Tibial nerve (tissue), 4 donors: ENCODE measurements around the gene ARPP21. TPM values are rescaled to one million over a fixed set of nuclear protein-coding genes. Genes with fewer than 3 reads are reported as not detected.
"Not testable (repeated sequence)": the region's sequence is repeated elsewhere in the genome, so short reads cannot be mapped to it uniquely, and the experiment has no call there.

Source experiments
- DNase-seq, 2 donors: peaks; one replicate each; pipeline ENCODE4 v3.0.0-alpha.2; 2019; ENCODE audit warnings: low spot score in 2 of 2
- H3K27ac ChIP-seq, 4 donors: fragments of 200-600 bp; sonication (generic) in 3 of 4; one replicate each; pipeline ENCODE4 v1.5.1; 2017 to 2019; ENCODE audit warnings: mild to moderate bottlenecking in 1 of 4
- H3K27me3 ChIP-seq, 2 donors: fragments of 200-600 bp; sonication (generic) in 1 of 2; one replicate each; pipeline versions ENCODE4 v1.5.1 to v1.6.0; 2017 to 2019
- H3K36me3 ChIP-seq, 3 donors: fragments of 200-600 bp; sonication (generic); one replicate each; pipeline ENCODE4 v1.5.1; 2018 to 2019
- H3K4me1 ChIP-seq, 4 donors: fragments of 200-600 bp; sonication (generic) in 3 of 4; one replicate each; pipeline ENCODE4 v1.5.1; 2017 to 2019
- H3K4me3 ChIP-seq, 4 donors: fragments of 200-600 bp; sonication (generic) in 3 of 4; one replicate each; pipeline ENCODE4 v1.5.1; 2017 to 2019; ENCODE audit warnings: mild to moderate bottlenecking in 1 of 4, moderate library complexity in 1 of 4
- H3K9me3 ChIP-seq, 4 donors: fragments of 200-600 bp; sonication (generic) in 3 of 4; one replicate each; pipeline ENCODE4 v1.5.1; 2017 to 2019
- CTCF ChIP-seq, 5 experiments: fragments of 200-600 bp in 3 of 5; fragments of 450-650 bp in 2 of 5; sonication (generic) in 3 of 5; IDR thresholded peaks; one replicate each; pipeline ENCODE4 v1.5.1; 2016 to 2019; ENCODE audit warnings: antibody characterized with exemption in 5 of 5, mild to moderate bottlenecking in 3 of 5, moderate library complexity in 2 of 5
- EP300 ChIP-seq, 2 donors: sonication (generic); formaldehyde crosslinking; IDR thresholded peaks; one replicate each; pipeline ENCODE4 v1.6.1; 2017; ENCODE audit warnings: antibody characterized with exemption in 2 of 2, mild to moderate bottlenecking in 1 of 2
- POLR2A ChIP-seq, 2 donors: fragments of 450-650 bp; IDR thresholded peaks; one replicate each; pipeline ENCODE4 v1.6.1; 2017; ENCODE audit warnings: antibody characterized with exemption in 2 of 2, mild to moderate bottlenecking in 2 of 2, moderate library complexity in 2 of 2
- WGBS, 2 donors: methylation state at CpG; one replicate each; pipeline ENCODE4 v1.1.5; 2018; 5-methylcytosine and 5-hydroxymethylcytosine counted together
- total RNA-seq, 4 donors: library from RNA; depleted of rRNA; stranded (reverse); fragments of >200 nt; gene quantifications; one replicate each; pipeline ENCODE4 v1.1.0, GENCODE V29; 2016

The ARPP21 gene
- total RNA-seq, 4 donors from 2014 or later: not detected

DNA sequence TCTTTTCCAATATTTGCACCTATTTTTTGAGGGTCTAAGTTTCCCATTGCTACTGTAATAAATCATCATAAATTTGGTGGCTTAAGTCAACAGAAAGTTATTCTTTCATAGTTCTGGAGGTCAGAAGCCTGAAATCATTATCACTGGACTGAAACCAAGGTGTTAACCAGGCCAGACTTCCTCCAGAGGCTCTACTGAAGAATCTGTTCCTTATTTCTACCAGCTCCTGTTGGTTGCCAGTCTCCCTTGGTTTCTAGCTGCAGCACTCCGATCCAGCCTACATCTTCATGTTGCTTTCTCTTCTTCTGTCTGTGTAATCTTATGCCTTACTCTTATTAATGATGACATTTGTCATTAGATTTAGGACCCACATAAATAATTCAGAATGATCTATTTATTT lies 22.0 kb upstream of the ARPP21 start:
- H3K4me3 ChIP-seq: no peak overlapping the region
- H3K27ac ChIP-seq: no peak overlapping the region
- H3K4me1 ChIP-seq: no peaks in the 10 kb centered on the region
- no peaks in the 10 kb centered on the region for H3K27me3 ChIP-seq
- 92 to 94% methylated on average over 1 of the region's 1 CpG for WGBS, 2 donors
- DNase-seq: no peak
- H3K9me3 ChIP-seq: no peaks in the 10 kb centered on the region
- no peaks in the 10 kb centered on the region for H3K36me3 ChIP-seq
- TF ChIP-seq CTCF (IDR thresholded peaks at IDR 0.05) (no peak), POLR2A (IDR thresholded peaks at IDR 0.05) (no peak), EP300 (IDR thresholded peaks at IDR 0.05) (no peak)

DNA sequence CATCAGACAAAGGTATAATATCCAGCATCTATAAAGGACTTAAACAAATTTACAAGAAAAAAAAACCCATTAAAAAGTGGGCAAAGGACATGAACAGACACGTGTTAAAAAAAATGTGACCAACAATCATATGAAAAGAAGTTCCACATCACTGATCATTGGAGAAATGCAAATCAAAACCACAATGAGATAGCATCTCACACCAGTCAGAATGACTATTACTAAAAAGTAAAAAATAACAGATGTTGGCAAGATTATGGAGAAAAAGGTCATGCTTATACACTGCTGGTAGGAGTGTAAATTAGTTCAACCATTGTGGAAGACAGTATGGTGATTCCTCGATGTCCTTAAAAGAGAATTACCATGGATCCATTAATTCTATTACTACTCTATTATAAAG lies 19.1 kb upstream of the ARPP21 start:
- H3K27me3 ChIP-seq, H3K36me3 ChIP-seq, H3K9me3 ChIP-seq, H3K4me1 ChIP-seq, H3K4me3 ChIP-seq, DNase-seq, H3K27ac ChIP-seq: not testable (repeated sequence)
- WGBS, 2 donors: 83 to 96% methylated on average over 2 of the region's 2 CpGs

DNA sequence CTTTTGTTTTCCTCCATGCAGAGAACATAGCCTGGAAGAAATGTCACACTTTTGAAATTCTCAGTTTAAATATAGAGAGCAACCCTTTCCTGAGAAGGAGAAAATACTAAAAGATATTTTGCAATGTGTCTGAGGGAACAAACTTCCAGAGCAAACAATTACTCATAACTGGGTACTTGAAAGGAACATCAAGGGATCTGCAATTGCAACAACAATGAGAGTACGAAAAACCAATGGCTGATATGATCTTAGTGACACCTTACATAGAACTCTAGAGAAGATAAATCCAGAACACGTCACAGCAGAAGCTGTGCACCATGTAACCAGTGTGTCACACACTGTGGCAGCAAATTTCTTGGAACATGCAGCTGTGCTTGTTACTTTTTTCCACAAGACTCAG lies 14.6 kb upstream of the ARPP21 start:
- Histone ChIP-seq H3K4me1 (no peaks in the 10 kb centered on the region), H3K4me3 (no peak overlapping the region), H3K27me3 (no peaks in the 10 kb centered on the region), H3K9me3 (no peaks in the 10 kb centered on the region), H3K36me3 (no peaks in the 10 kb centered on the region), H3K27ac (no peak overlapping the region)
- no peak for DNase-seq
- no peak for TF ChIP-seq EP300 (IDR thresholded peaks at IDR 0.05)
- TF ChIP-seq POLR2A (IDR thresholded peaks at IDR 0.05): no peak
- TF ChIP-seq CTCF (IDR thresholded peaks at IDR 0.05): no peak
- 89% methylated on average over 2 of the region's 2 CpGs for WGBS, 2 donors

- TF ChIP-seq CTCF (IDR thresholded peaks at IDR 0.05) (no peak), EP300 (IDR thresholded peaks at IDR 0.05) (no peak), POLR2A (IDR thresholded peaks at IDR 0.05) (no peak)
- no peaks in the 10 kb centered on the region for H3K9me3 ChIP-seq
- no peak for DNase-seq
- H3K27ac ChIP-seq: no peak overlapping the region
- no peaks in the 10 kb centered on the region for H3K27me3 ChIP-seq
- H3K4me1 ChIP-seq: no peaks in the 10 kb centered on the region
- WGBS, 2 donors: 68 to 74% methylated on average over 4 of the region's 4 CpGs
- no peaks in the 10 kb centered on the region for H3K36me3 ChIP-seq
- no peak overlapping the region for H3K4me3 ChIP-seq
Observed at GRCh38 chr3:35633332-35634124, 5.8 kb upstream of the ARPP21 start.

DNA sequence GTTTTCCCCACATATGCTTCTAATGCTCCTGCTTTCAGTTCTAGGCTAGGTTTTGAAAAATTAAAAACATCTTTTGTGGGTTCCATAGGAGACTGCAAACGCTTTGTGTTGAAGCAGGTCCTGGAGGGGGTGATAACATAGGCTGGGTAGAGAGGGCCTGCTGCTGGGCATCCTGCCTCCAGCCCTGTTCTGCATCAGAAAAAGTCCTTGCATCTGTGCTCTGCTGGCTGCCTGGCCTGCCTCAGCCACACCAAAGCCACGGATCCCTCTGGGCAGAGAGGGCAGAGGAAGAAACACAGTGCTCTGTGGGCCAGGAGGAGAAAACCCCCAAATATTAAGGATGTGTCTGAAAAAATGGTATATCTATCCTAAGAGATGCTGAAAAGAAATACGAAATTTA lies 3.9 kb upstream of the ARPP21 start:
- Histone ChIP-seq H3K9me3 (no peaks in the 10 kb centered on the region), H3K27me3 (peaks cover 0 to 11% of the 10 kb centered on the region in 2 donors), H3K4me3 (no peak overlapping the region), H3K36me3 (no peaks in the 10 kb centered on the region), H3K4me1 (peaks cover 0 to 15% (median 2%) of the 10 kb centered on the region in 4 donors), H3K27ac (no peak overlapping the region)
- DNase-seq: no peak
- WGBS, 2 donors: 74 to 76% methylated on average over 3 of the region's 3 CpGs
- no peak for TF ChIP-seq CTCF (IDR thresholded peaks at IDR 0.05)
- no peak for TF ChIP-seq POLR2A (IDR thresholded peaks at IDR 0.05)
- no peak for TF ChIP-seq EP300 (IDR thresholded peaks at IDR 0.05)
